COLO668 (cell line): Measurements from ENCODE around the gene SYNDIG1.

Experiments used
- DNase-seq: peaks from one replicate; lab custom pipeline; 2025; ENCODE audit not compliant: unreplicated experiment; lab: John Stamatoyannopoulos, UW

SYNDIG1 gene

GRCh38 chr20:24653306-24653705, 183.9 kb downstream of the SYNDIG1 start:
- DNase-seq: no peak

GRCh38 chr20:24654425-24654824, 185.0 kb downstream of the SYNDIG1 start:
- DNase-seq: no peak

- no peak for DNase-seq
These were observed 187.0 kb downstream of the SYNDIG1 start for GRCh38 chr20:24656391-24656790.

GRCh38 chr20:24657196-24657595, 187.8 kb downstream of the SYNDIG1 start:
- no peak for DNase-seq

GRCh38 chr20:24657878-24658620, 188.6 kb downstream of the SYNDIG1 start:
- DNase-seq: no peak

GRCh38 chr20:24658920-24659660, 189.7 kb downstream of the SYNDIG1 start:
- DNase-seq: no peak

- DNase-seq: no peak
These were observed 190.4 kb downstream of the SYNDIG1 start for GRCh38 chr20:24659835-24660234.

GRCh38 chr20:24660651-24661050, 191.2 kb downstream of the SYNDIG1 start:
- DNase-seq: no peak

GRCh38 chr20:24661255-24661654, 191.8 kb downstream of the SYNDIG1 start:
- no peak for DNase-seq

- no peak for DNase-seq
These were observed 192.9 kb downstream of the SYNDIG1 start for GRCh38 chr20:24662322-24662721.

GRCh38 chr20:24662752-24663365, 193.4 kb downstream of the SYNDIG1 start:
- DNase-seq: no peak

- DNase-seq: no peak
These were observed 194.1 kb downstream of the SYNDIG1 start for GRCh38 chr20:24663496-24663895.

GRCh38 chr20:24664266-24664986, 195.0 kb downstream of the SYNDIG1 start:
- no peak for DNase-seq

- DNase-seq: no peak
These were observed 195.8 kb downstream of the SYNDIG1 start for GRCh38 chr20:24665196-24665595.

GRCh38 chr20:24665741-24666191, 196.3 kb downstream of the SYNDIG1 start:
- no peak for DNase-seq

- no peak for DNase-seq
These were observed 198.4 kb downstream of the SYNDIG1 start for GRCh38 chr20:24667689-24668383.

GRCh38 chr20:24668384-24668702, 198.9 kb downstream of the SYNDIG1 start:
- DNase-seq: no peak

GRCh38 chr20:24668791-24669190, 199.4 kb downstream of the SYNDIG1 start:
- no peak for DNase-seq

GRCh38 chr20:24669701-24670100, 200.3 kb downstream of the SYNDIG1 start:
- no peak for DNase-seq

- DNase-seq: no peak
These were observed 201.0 kb downstream of the SYNDIG1 start for GRCh38 chr20:24670341-24670872.

- DNase-seq: no peak
These were observed 201.6 kb downstream of the SYNDIG1 start for GRCh38 chr20:24670981-24671380.
